ENCODE measurements around the gene IFT25. TPM values are rescaled to one million over a fixed set of nuclear protein-coding genes. Genes with fewer than 3 reads are reported as not detected.

Gene IFT25
- total RNA-seq, 1 experiment from 2014 or later: 128 TPM

- peaks cover 4% of the 10 kb centered on the region; the same call in 1 of the 2 replicates for H3K79me2 ChIP-seq (ENCODE audit: low read depth)
- no TSS peak for BruUV-seq (replicated peaks)
- ChIA-PET POLR2A (ENCODE audit: unreplicated experiment) (no interaction called here), CTCF (no interaction called here)
- H3K27ac ChIP-seq: no peak overlapping the region
- no peak overlapping the region for H3K4me3 ChIP-seq
- peaks cover 26% of the 10 kb centered on the region for H3K9me3 ChIP-seq (ENCODE audit: insufficient read depth, low read depth)
- H3K36me3 ChIP-seq (ENCODE audit: low read depth): peaks cover 42% of the 10 kb centered on the region
- no peaks in the 10 kb centered on the region; the same call in 1 of the 2 replicates for H3F3A ChIP-seq (ENCODE audit: insufficient read depth, low read depth)
- H2AFZ ChIP-seq: no peak overlapping the region
- H3K27me3 ChIP-seq (ENCODE audit: insufficient read depth, low read depth): no peaks in the 10 kb centered on the region
- no peak for TF ChIP-seq EZH2 (IDR thresholded peaks at IDR 0.05; ENCODE audit: low read depth)
- TF ChIP-seq CTCF (conservative IDR thresholded peaks at IDR 0.05): no peak
- H3K9me2 ChIP-seq (ENCODE audit: insufficient read depth): no peaks in the 10 kb centered on the region
- H4K20me1 ChIP-seq (ENCODE audit: insufficient read depth): no peaks in the 10 kb centered on the region
- H3K4me1 ChIP-seq (replicated peaks; ENCODE audit: insufficient read depth): peaks cover 2% of the 10 kb centered on the region; the same call in 1 of the 2 replicates
- H3K4me2 ChIP-seq: no peak overlapping the region
- intact Hi-C loops (cut with micrococcal nuclease; ENCODE audit: unreplicated experiment): no loop called here
- DNase-seq: no peak
These were observed 9.1 kb downstream of the IFT25 start for GRCh38 chr1:53936430-53936829.

- H2AFZ ChIP-seq: no peak overlapping the region
- peaks cover 37% of the 10 kb centered on the region for H3K36me3 ChIP-seq (ENCODE audit: low read depth)
- H3K79me2 ChIP-seq (ENCODE audit: low read depth): no peaks in the 10 kb centered on the region
- H3F3A ChIP-seq (ENCODE audit: insufficient read depth, low read depth): peaks cover 3% of the 10 kb centered on the region; the same call in 1 of the 2 replicates
- no peaks in the 10 kb centered on the region for H3K9me2 ChIP-seq (ENCODE audit: insufficient read depth)
- intact Hi-C loops (cut with micrococcal nuclease; ENCODE audit: unreplicated experiment): no loop called here
- no peak overlapping the region for H3K4me3 ChIP-seq
- H3K27me3 ChIP-seq (ENCODE audit: insufficient read depth, low read depth): no peaks in the 10 kb centered on the region
- no peak overlapping the region for H3K27ac ChIP-seq
- CTCF ChIA-PET: no interaction called here
- DNase-seq: no peak
- H3K4me2 ChIP-seq: no peak overlapping the region
- TF ChIP-seq EZH2 (IDR thresholded peaks at IDR 0.05; ENCODE audit: low read depth) (no peak), CTCF (conservative IDR thresholded peaks at IDR 0.05) (no peak)
- POLR2A ChIA-PET (ENCODE audit: unreplicated experiment): no interaction called here
- H4K20me1 ChIP-seq (ENCODE audit: insufficient read depth): no peaks in the 10 kb centered on the region
- peaks cover 26% of the 10 kb centered on the region for H3K9me3 ChIP-seq (ENCODE audit: insufficient read depth, low read depth)
- BruUV-seq (replicated peaks): no TSS peak
- H3K4me1 ChIP-seq (replicated peaks; ENCODE audit: insufficient read depth): no peaks in the 10 kb centered on the region
These were observed 11.2 kb downstream of the IFT25 start for GRCh38 chr1:53934170-53934765.

- Histone ChIP-seq H3K9me3 (ENCODE audit: insufficient read depth, low read depth) (peaks cover 26% of the 10 kb centered on the region), H3K27me3 (ENCODE audit: insufficient read depth, low read depth) (no peaks in the 10 kb centered on the region), H3K9me2 (ENCODE audit: insufficient read depth) (no peaks in the 10 kb centered on the region), H3K79me2 (ENCODE audit: low read depth) (no peaks in the 10 kb centered on the region), H3K4me2 (no peak overlapping the region), H2AFZ (no peak overlapping the region), H4K20me1 (ENCODE audit: insufficient read depth) (no peaks in the 10 kb centered on the region), H3K27ac (no peak overlapping the region), H3F3A (ENCODE audit: insufficient read depth, low read depth) (0 out of 2 replicates have a peak, but pooled peaks cover 5% of the 10 kb centered on the region), H3K4me3 (no peak overlapping the region), H3K4me1 (replicated peaks; ENCODE audit: insufficient read depth) (no peaks in the 10 kb centered on the region), H3K36me3 (ENCODE audit: low read depth) (peaks cover 47% of the 10 kb centered on the region)
- ChIA-PET CTCF (no interaction called here), POLR2A (ENCODE audit: unreplicated experiment) (no interaction called here)
- intact Hi-C loops (cut with micrococcal nuclease; ENCODE audit: unreplicated experiment): no loop called here
- no peak for DNase-seq
- no TSS peak for BruUV-seq (replicated peaks)
- TF ChIP-seq EZH2 (IDR thresholded peaks at IDR 0.05; ENCODE audit: low read depth) (no peak), CTCF (conservative IDR thresholded peaks at IDR 0.05) (no peak)
These were observed 14.0 kb downstream of the IFT25 start for GRCh38 chr1:53931523-53931922.
